ENCODE measurements around the gene ANXA5. TPM values are rescaled to one million over a fixed set of nuclear protein-coding genes. Genes with fewer than 3 reads are reported as not detected.

Gene ANXA5
- total RNA-seq, 1 donor from 2014 or later, result 682 TPM

DNA sequence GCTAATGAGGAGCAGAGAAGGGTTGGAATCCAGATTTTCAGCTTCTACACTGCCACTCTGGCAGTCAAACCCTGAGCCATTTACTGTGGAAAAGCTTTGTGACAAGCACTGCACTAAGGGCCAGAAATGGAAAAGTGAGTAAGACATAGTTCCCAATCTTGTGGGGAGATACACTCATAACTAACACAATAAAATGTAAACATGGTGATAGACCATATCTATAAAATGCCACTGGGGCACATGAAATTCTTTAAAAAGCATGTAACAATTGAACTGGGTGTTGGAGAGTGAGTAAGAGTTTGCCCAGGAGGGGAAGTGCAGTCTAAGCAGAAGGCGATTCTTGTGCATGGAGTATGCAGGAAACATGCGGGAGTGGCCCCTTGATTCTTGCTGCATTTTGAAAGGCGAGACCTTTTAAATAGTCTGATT lies 32.0 kb upstream of the ANXA5 start:
- no peak overlapping the region for H3K4me3 ChIP-seq (ENCODE audit: insufficient read depth, low read depth, low read length)
- H3K9ac ChIP-seq (ENCODE audit: low read length), result peak overlapping the region; percentile 71
- no peaks in the 10 kb centered on the region for H4K20me1 ChIP-seq (ENCODE audit: insufficient read depth, low read length)
- no peaks in the 10 kb centered on the region for H3K79me2 ChIP-seq (ENCODE audit: insufficient read depth, low read length)
- no peaks in the 10 kb centered on the region for H3K36me3 Mint-ChIP-seq (ENCODE audit: low read depth, unreplicated experiment)
- peaks cover 38% of the 10 kb centered on the region for H3K4me1 Mint-ChIP-seq (ENCODE audit: low read depth, unreplicated experiment)
- no peaks in the 10 kb centered on the region for H3K9me3 ChIP-seq (ENCODE audit: insufficient read depth, low read depth, low read length)
- H3K27me3 Mint-ChIP-seq (ENCODE audit: low read depth, unreplicated experiment), result no peaks in the 10 kb centered on the region
- DNase-seq (ENCODE audit: low read depth) (peak; percentile 90), FAIRE-seq (peak; percentile 69)
- H3K27me3 ChIP-seq (ENCODE audit: insufficient read depth, low read length), result no peaks in the 10 kb centered on the region
- TF ChIP-seq EZH2 (IDR thresholded peaks at IDR 0.05; ENCODE audit: insufficient read depth, low read length) (no peak), CTCF (IDR thresholded peaks at IDR 0.05; ENCODE audit: insufficient read depth, low read depth, low read length) (no peak)
- H3K4me2 ChIP-seq (ENCODE audit: low read length), result peak overlapping the region; percentile 62
- no peak overlapping the region for H2AFZ ChIP-seq (ENCODE audit: low read depth, low read length)
- no peaks in the 10 kb centered on the region for H3K9me3 Mint-ChIP-seq (ENCODE audit: unreplicated experiment)
- H3K4me3 Mint-ChIP-seq (ENCODE audit: unreplicated experiment), result no peak overlapping the region
- no peaks in the 10 kb centered on the region for H3K36me3 ChIP-seq (ENCODE audit: insufficient read depth, low read length)
- H3K4me1 ChIP-seq (ENCODE audit: insufficient read depth, low read length), result peaks cover 23% of the 10 kb centered on the region
- peak overlapping the region; percentile 90 for H3K27ac ChIP-seq (ENCODE audit: low read depth, low read length)
- H3K27ac Mint-ChIP-seq (ENCODE audit: unreplicated experiment), result peak overlapping the region; percentile 2

DNA sequence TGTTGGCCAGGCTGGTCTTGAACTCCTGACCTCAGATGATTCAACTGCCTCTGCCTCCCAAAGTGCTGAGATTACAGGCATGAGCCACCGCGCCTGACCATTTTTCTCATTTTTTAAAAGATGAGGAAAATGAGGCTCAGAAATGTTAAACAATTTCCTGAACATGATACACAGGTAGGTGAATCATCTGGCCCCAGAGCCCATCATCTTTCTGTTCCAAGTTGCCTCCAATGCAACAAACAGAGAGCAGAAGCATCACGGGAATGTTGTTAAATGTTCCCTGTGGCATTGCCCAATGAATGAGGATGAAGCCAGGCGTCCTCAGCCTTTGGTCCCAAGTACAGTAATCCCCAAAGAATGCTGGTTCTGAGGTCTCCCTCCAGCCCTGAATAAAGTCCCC lies 31.3 kb upstream of the ANXA5 start:
- H3K27me3 ChIP-seq (ENCODE audit: insufficient read depth, low read length), result no peaks in the 10 kb centered on the region
- H3K79me2 ChIP-seq (ENCODE audit: insufficient read depth, low read length), result no peaks in the 10 kb centered on the region
- no peak overlapping the region for H3K4me3 ChIP-seq (ENCODE audit: insufficient read depth, low read depth, low read length)
- H3K36me3 ChIP-seq (ENCODE audit: insufficient read depth, low read length), result no peaks in the 10 kb centered on the region
- peaks cover 23% of the 10 kb centered on the region for H3K4me1 ChIP-seq (ENCODE audit: insufficient read depth, low read length)
- H3K36me3 Mint-ChIP-seq (ENCODE audit: low read depth, unreplicated experiment), result no peaks in the 10 kb centered on the region
- H3K9me3 Mint-ChIP-seq (ENCODE audit: unreplicated experiment), result no peaks in the 10 kb centered on the region
- no peaks in the 10 kb centered on the region for H4K20me1 ChIP-seq (ENCODE audit: insufficient read depth, low read length)
- H3K4me3 Mint-ChIP-seq (ENCODE audit: unreplicated experiment), result no peak overlapping the region
- peak overlapping the region; percentile 62 for H3K4me2 ChIP-seq (ENCODE audit: low read length)
- peak overlapping the region; percentile 55 for H3K27ac Mint-ChIP-seq (ENCODE audit: unreplicated experiment)
- no peaks in the 10 kb centered on the region for H3K27me3 Mint-ChIP-seq (ENCODE audit: low read depth, unreplicated experiment)
- H3K9ac ChIP-seq (ENCODE audit: low read length), result peak overlapping the region; percentile 71
- no peak for TF ChIP-seq CTCF (IDR thresholded peaks at IDR 0.05; ENCODE audit: insufficient read depth, low read depth, low read length)
- TF ChIP-seq EZH2 (IDR thresholded peaks at IDR 0.05; ENCODE audit: insufficient read depth, low read length), result no peak
- peak overlapping the region; percentile 90 for H3K27ac ChIP-seq (ENCODE audit: low read depth, low read length)
- H3K4me1 Mint-ChIP-seq (ENCODE audit: low read depth, unreplicated experiment), result peaks cover 38% of the 10 kb centered on the region
- DNase-seq (ENCODE audit: low read depth) (peak; percentile 87), FAIRE-seq (peak; percentile 76)
- no peak overlapping the region for H2AFZ ChIP-seq (ENCODE audit: low read depth, low read length)
- H3K9me3 ChIP-seq (ENCODE audit: insufficient read depth, low read depth, low read length), result no peaks in the 10 kb centered on the region

DNA sequence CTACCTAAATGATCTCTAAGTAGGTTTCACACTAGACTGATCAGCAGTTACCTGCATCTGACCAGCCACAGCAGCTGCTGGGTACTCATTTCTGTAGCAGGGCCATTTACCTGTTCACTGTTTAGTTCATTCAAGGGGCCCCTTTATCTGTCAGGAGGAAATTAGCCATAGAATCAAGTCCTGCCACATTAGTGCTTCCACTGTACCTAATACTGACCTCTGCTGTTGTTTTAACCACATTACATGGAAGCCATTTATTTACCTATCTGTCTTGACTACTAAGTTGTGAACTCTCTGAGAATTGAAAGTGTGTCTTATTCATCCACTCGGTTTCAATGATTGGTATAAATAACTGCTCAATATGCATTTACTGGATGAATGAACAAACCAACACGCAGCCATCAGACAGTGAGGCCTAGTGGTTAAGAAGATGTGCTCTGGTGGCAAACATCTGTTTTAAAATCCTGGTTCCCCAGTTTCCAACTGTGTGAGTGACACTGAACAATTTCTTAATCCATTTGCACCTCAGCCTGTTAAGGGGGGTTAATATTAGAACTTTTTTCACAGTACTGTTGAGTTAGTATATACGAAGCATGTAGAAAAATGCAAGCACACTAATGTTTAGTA lies 30.0 kb upstream of the ANXA5 start:
- no peaks in the 10 kb centered on the region for H3K79me2 ChIP-seq (ENCODE audit: insufficient read depth, low read length)
- no peaks in the 10 kb centered on the region for H3K27me3 ChIP-seq (ENCODE audit: insufficient read depth, low read length)
- no peaks in the 10 kb centered on the region for H3K9me3 ChIP-seq (ENCODE audit: insufficient read depth, low read depth, low read length)
- Mint-ChIP-seq H3K9me3 (ENCODE audit: unreplicated experiment) (no peaks in the 10 kb centered on the region), H3K36me3 (ENCODE audit: low read depth, unreplicated experiment) (no peaks in the 10 kb centered on the region), H3K27ac (ENCODE audit: unreplicated experiment) (peak overlapping the region; percentile 34), H3K4me3 (ENCODE audit: unreplicated experiment) (no peak overlapping the region), H3K4me1 (ENCODE audit: low read depth, unreplicated experiment) (peaks cover 30% of the 10 kb centered on the region), H3K27me3 (ENCODE audit: low read depth, unreplicated experiment) (no peaks in the 10 kb centered on the region)
- H3K4me1 ChIP-seq (ENCODE audit: insufficient read depth, low read length), result peaks cover 23% of the 10 kb centered on the region
- no peak overlapping the region for H2AFZ ChIP-seq (ENCODE audit: low read depth, low read length)
- H3K4me2 ChIP-seq (ENCODE audit: low read length), result no peak overlapping the region
- TF ChIP-seq EZH2 (IDR thresholded peaks at IDR 0.05; ENCODE audit: insufficient read depth, low read length) (no peak), CTCF (IDR thresholded peaks at IDR 0.05; ENCODE audit: insufficient read depth, low read depth, low read length) (peak; percentile 73)
- DNase-seq (ENCODE audit: low read depth) (peak; percentile 55), FAIRE-seq (peak; percentile 88)
- no peaks in the 10 kb centered on the region for H4K20me1 ChIP-seq (ENCODE audit: insufficient read depth, low read length)
- H3K36me3 ChIP-seq (ENCODE audit: insufficient read depth, low read length), result no peaks in the 10 kb centered on the region
- H3K9ac ChIP-seq (ENCODE audit: low read length), result peak overlapping the region; percentile 5
- H3K27ac ChIP-seq (ENCODE audit: low read depth, low read length), result no peak overlapping the region
- H3K4me3 ChIP-seq (ENCODE audit: insufficient read depth, low read depth, low read length), result no peak overlapping the region
